ENCODE results near the gene LMTK3. TPM values are rescaled to one million over a fixed set of nuclear protein-coding genes. Genes with fewer than 3 reads are reported as not detected.

Gene LMTK3
- total and polyA plus RNA-seq, 9 of the 15 experiments (the other 6 are each of a cell fraction or from before 2014, with no cell fraction given), result 0.35 to 12.3 (median 2.0) TPM; not detected in 2

DNA sequence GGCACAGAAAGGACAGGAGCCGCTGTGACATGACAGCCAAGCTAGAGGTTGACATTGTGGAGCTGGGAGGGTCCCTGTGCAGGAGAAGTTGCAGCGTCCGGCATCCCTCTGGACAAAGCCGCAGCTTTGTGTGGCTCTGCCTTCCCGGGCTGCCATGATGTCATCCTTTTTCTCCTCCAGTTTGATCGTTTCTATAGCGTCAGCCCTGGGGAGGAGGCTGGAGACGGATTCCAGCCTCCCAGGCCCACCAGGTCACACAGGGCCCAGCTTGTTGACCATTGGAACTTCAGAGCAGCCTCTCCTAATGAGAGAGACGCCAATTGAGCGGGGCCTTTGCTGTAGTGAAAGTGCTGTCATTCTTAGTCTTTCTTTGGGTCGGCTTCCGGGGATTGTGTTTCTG is 60.0 kb downstream of the LMTK3 start:
- H3K9ac ChIP-seq (ENCODE audit: insufficient read depth in 1 of 2, low read depth in 2 of 2, low read length in 2 of 2), result no peak overlapping the region
- H3K9me3 ChIP-seq (replicated peaks; ENCODE audit: control insufficient read depth, insufficient read depth, low read depth, low read length), result no peaks in the 10 kb centered on the region
- no TSS peak for BruUV-seq (replicated peaks)
- no peak overlapping the region for H3K4me2 ChIP-seq (ENCODE audit: insufficient read depth, low read length)
- peaks cover 34% of the 10 kb centered on the region for H3K79me2 ChIP-seq (ENCODE audit: control insufficient read depth, insufficient read depth, low read length)
- POLR2A ChIA-PET, result interaction anchor here (0.6 to 0.8 kb wide), 2 partner anchors 10 to 121 kb away, joined by 3 read pairs; no protein-coding TSS in a partner anchor
- no peak overlapping the region for H3K4me3 ChIP-seq
- TF ChIP-seq ZFP36 (IDR thresholded peaks at IDR 0.05; ENCODE audit: low read depth, low read length, partially characterized antibody), result no peak
- no peak for TF ChIP-seq ZNF436 (CRISPR knock-in tag; IDR thresholded peaks at IDR 0.05)
- TF ChIP-seq MCM5 (IDR thresholded peaks at IDR 0.05; ENCODE audit: low read depth), result no peak
- TF ChIP-seq, protein P1, sequence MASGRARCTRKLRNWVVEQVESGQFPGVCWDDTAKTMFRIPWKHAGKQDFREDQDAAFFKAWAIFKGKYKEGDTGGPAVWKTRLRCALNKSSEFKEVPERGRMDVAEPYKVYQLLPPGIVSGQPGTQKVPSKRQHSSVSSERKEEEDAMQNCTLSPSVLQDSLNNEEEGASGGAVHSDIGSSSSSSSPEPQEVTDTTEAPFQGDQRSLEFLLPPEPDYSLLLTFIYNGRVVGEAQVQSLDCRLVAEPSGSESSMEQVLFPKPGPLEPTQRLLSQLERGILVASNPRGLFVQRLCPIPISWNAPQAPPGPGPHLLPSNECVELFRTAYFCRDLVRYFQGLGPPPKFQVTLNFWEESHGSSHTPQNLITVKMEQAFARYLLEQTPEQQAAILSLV (tag; IDR thresholded peaks at IDR 0.05), result no peak
- no peak for TF ChIP-seq RBM15 (IDR thresholded peaks at IDR 0.05; ENCODE audit: insufficient read depth, low read length)
- TF ChIP-seq STAT5A (IDR thresholded peaks at IDR 0.05; ENCODE audit: borderline replicate concordance, low read length), result no peak
- no peak for TF ChIP-seq PRMT5 (CRISPR knock-in tag; IDR thresholded peaks at IDR 0.05)
- no peak for TF ChIP-seq MTA2 (IDR thresholded peaks at IDR 0.05; ENCODE audit: low read depth)
- TF ChIP-seq JUN (IDR thresholded peaks at IDR 0.05; ENCODE audit: borderline replicate concordance, low read depth, low read length), result no peak
- TF ChIP-seq JUN (CRISPR knock-in tag; IDR thresholded peaks at IDR 0.05; ENCODE audit: borderline replicate concordance), result no peak
- no peak for TF ChIP-seq BRCA1 (IDR thresholded peaks at IDR 0.05)
- TF ChIP-seq BRCA1 (CRISPR knock-in tag; IDR thresholded peaks at IDR 0.05), result no peak
- no peak for TF ChIP-seq HDAC8 (tag; IDR thresholded peaks at IDR 0.05)
- TF ChIP-seq TCFL5 (CRISPR knock-in tag; conservative IDR thresholded peaks at IDR 0.05), result no peak
- no peak for TF ChIP-seq CHCHD3 (CRISPR knock-in tag; IDR thresholded peaks at IDR 0.05)
- no peak for TF ChIP-seq DPF2 (IDR thresholded peaks at IDR 0.05)
- no peak for TF ChIP-seq SAFB (IDR thresholded peaks at IDR 0.05; ENCODE audit: borderline replicate concordance, low read depth, low read length)
- TF ChIP-seq SETDB1 (IDR thresholded peaks at IDR 0.05; ENCODE audit: low read length), result no peak
- DNase-seq (ENCODE audit: extremely low read depth in 1 of 4, low spot score in 3 of 4) (no peak), ATAC-seq (no peak), FAIRE-seq (no peak)
- WGBS (ENCODE audit: insufficient coverage, low coverage, missing lambda C conversion rate), result 91% methylated on average over 10 of the region's 12 CpGs
- in situ Hi-C loops (cut with MboI) (no loop called here), intact Hi-C loops (cut with micrococcal nuclease) (no loop called here)
- peaks cover 9% of the 10 kb centered on the region for H4K20me1 ChIP-seq (replicated peaks; ENCODE audit: control insufficient read depth, insufficient read depth, low read length)
- no peak overlapping the region for H2AFZ ChIP-seq (ENCODE audit: low read depth, low read length)
- peaks cover 1 to 39% of the 10 kb centered on the region in 2 experiments; a peak in 3 of 5 replicates for H3K4me1 ChIP-seq (replicated peaks in 1 of 2; ENCODE audit: control insufficient read depth in 2 of 2, insufficient read depth in 2 of 2, low read length in 2 of 2)
- CTCF ChIA-PET (ENCODE audit: low intra/inter-chr PET ratio), result no interaction called here
- peaks cover 98% of the 10 kb centered on the region for H3K36me3 ChIP-seq (ENCODE audit: control insufficient read depth, insufficient read depth, low read length)
- H3K27me3 ChIP-seq (ENCODE audit: control insufficient read depth in 2 of 2, insufficient read depth in 2 of 2, low read length in 2 of 2), result no peaks in the 10 kb centered on the region
- no peaks in the 10 kb centered on the region for H3K9me1 ChIP-seq (ENCODE audit: control insufficient read depth, insufficient read depth, low read length)
- no peak overlapping the region for H3K27ac ChIP-seq (ENCODE audit: extremely low read depth, low read depth, low read length)
